H54 (cell line): Measurements from ENCODE around the gene AMOTL2.

Experiments used
- DNase-seq: peaks from one replicate; pipeline ENCODE4 v3.0.0; 2011; ENCODE audit warnings: low spot score, mixed read lengths; ENCODE audit not compliant: insufficient read length
- FAIRE-seq: peaks from 3 replicates; lab custom pipeline; 2011; peaks lifted over from hg19 to GRCh38; lab: Jason Lieb, UNC
- POLR2A ChIP-seq: IDR thresholded peaks from 2 replicates; pipeline ENCODE4 v1.6.1; 2011; ENCODE audit warnings: low read depth, mild to moderate bottlenecking, low read length

The AMOTL2 gene

DNA sequence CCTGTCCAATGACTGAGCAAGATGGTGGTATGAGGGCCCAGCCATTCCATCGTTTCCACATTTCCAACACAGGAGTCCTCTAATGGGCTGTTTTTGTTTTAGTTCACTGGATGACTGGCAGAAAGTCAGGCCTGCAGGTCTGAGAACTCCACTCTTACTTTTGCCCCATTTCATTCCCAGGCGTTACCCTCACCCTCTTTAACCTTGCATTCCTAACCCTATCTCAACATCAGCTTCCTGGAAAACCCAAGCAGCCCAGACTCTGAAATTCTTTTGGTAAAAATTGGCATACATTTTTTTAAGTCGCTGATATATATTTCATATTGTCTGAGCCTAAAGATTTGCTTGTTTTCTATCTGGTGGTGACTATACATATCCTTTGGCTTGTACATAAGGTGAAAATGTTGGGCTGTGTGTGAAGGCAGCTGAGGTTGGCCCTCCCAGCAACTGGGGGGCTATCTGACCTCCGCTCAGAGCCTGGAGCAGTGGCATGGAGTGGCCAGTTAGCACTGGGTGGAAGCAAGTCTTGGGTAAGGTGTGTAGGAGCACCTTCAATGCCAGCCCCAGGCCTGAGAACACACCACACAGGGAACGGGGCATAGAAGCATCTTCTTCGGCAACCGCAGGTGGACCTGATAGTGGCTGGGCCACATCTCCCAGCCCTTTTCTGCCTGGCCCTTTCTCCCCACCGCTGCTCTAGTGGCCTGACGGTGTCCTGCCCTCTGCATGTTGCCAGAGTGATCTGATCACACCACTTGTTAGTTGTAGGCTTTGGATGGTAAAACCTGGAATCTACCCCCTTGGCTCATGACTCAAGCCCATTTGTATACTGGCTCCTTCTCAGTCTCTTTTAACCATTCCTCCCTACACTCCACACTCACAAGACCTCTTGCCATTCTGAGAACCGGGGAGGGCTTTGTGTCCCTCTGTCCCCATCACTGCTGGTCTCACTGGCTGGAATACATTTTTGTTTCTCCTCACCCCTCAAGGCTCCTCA lies 50.0 kb downstream of the AMOTL2 start:
- no peak for TF ChIP-seq POLR2A
- DNase-seq (no peak), FAIRE-seq (no peak)

DNA sequence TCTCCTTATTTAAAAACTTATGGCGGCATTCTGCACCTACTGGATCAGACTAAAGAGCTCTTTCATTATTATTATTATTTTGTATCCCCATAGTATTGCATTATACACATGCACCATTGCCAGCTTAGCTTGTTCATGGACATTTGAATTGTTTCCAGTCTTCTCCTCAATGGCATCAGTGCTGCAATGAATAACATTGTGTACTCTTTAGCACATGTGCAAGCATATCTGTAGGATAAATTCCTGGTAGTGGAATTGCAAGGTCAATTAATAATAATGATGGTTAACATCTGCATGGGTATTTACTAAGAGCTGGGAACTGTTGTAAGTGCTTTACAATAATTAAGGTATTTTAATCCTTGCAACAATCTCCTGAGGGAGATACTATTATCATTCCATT lies 52.0 kb downstream of the AMOTL2 start:
- no peak for TF ChIP-seq POLR2A
- DNase-seq (no peak), FAIRE-seq (no peak)

GRCh38 chr3:134320749-134321148 lies 53.5 kb downstream of the AMOTL2 start:
- FAIRE-seq (peak; percentile 70), DNase-seq (no peak)
- TF ChIP-seq POLR2A, result no peak

DNA sequence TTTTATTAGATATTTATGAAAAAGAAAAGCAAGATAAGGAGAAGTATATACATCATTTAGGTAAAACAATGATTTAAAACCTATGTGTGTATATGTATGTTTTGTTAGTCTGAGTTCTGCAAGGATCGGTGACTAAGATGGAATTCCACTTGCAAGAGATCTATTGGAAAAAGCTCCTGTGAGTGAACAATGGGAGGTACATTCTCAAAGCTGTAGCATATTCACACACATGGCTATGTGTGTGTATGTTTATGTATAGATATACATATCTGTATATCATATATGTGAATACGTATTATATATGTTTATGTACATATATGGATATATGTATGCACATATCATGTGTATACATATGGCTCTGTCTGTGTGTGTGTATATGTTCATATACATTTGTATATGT lies 54.3 kb downstream of the AMOTL2 start:
- FAIRE-seq, result no peak
- TF ChIP-seq POLR2A, result no peak
- DNase-seq, result no peak

DNA sequence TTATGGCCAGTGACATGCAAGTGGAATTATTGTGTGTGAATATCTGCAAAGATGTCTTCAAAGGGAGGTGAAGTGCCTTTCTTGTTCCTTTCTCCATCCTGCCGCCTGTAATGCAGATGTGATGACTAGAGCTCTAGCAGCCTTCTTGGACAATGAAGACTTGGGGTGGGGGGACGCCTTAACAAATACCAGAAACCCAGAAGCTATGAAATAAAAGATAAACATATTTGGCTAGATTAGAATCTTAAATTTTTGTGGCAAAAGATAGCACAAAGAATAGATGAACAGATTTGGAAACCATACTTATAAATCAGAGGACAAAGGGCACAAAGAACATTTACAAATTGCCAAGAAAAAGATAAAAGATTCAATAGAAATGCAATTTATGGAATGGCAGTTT lies 56.1 kb downstream of the AMOTL2 start:
- DNase-seq (no peak), FAIRE-seq (no peak)

GRCh38 chr3:134317106-134317947 lies 56.9 kb downstream of the AMOTL2 start:
- no peak for DNase-seq
- FAIRE-seq, result peak; percentile 48
- TF ChIP-seq POLR2A, result no peak

More for the DNA sequence above, 56.1 kb downstream of the AMOTL2 start:
- no peak for TF ChIP-seq POLR2A

DNA sequence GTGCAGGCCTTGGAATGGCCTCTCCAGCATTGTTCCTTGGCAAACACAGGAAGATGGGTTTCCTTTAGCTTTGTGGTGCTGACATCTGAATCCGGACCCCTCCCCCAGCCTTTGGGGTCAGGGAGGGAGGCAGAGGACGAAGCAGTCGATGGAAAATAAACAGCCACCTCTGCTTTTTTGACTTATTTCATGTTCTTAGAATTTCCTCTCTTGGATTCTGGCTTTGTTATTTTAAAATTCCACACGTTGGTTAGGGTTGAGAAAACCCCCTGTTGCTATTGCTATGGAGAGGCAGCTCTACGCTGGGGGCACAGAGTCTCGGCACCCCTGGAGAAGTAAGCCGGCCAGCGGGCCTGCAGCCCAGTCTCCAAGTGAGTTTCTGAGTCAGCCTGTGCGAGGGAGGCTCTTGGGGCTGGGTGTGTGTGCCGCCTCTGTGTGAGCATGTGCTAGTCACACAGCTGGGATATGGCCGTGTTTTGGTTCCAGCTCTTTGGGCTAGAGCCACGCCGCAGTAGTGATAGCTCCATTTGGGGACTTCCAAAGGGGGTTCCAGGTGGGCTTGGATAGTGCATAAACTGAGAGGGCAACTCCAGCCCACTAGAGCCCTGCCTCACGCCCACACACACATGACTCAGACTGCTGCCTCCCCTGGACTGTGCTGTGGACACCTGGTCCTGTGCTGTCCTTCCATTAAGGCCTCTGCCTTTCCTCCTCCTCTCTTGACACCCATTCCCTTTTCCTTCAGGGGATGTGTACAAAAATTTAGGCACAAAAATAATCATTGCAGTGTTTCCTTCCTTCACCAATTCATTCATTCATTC lies 58.8 kb downstream of the AMOTL2 start:
- FAIRE-seq, result no peak
- no peak for DNase-seq
- TF ChIP-seq POLR2A, result no peak

GRCh38 chr3:134314588-134315285 lies 59.5 kb downstream of the AMOTL2 start:
- FAIRE-seq, result no peak
- 0 out of 2 replicates have a peak, but pooled peaks have one; percentile 3 for TF ChIP-seq POLR2A

DNA sequence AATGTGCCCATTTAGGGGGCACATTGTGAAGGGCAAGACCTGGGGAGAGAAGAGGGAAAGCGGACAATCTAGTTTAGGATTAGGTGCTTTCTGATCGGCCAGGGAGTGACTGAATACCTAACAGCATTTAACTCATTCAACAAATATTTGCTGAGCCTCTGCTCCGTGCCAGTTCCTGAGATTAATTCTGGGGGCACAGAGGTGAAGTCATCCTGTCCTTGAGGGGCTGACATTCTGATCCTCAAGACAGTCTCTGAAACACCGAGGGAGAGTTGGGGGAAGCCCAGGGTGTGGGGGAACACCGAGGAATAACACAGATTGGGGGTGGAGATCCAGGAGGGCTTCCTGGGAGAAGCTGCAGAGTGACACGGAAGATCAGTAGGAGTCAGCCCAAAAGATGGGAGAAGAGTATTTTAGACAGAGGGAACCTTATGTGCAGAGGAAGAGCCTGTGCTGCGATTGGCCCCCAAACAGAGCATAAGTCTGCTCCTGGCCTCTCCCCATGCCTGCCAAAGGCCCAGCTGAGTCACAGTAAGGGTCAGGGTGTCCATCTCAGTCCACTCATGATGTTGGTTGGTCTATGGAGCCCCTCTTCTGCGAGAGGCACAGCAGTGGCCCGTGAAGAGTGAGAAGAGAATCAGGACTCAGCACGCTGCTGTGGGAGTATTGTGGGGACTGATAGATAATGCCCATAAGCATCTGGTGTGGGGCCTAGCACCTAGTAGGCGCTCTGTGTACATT lies 60.2 kb downstream of the AMOTL2 start:
- DNase-seq, result no peak
- FAIRE-seq, result no peak
- TF ChIP-seq POLR2A, result no peak

More at GRCh38 chr3:134314588-134315285, 59.5 kb downstream of the AMOTL2 start:
- DNase-seq, result no peak

GRCh38 chr3:134312873-134313846 lies 61.1 kb downstream of the AMOTL2 start:
- peak; percentile 79 for TF ChIP-seq POLR2A
- DNase-seq (peak; percentile 65), FAIRE-seq (no peak)
